Thyroid gland (tissue), 4 donors: Measurements from ENCODE around the gene NXF1.
"Not testable (repeated sequence)": the region's sequence is repeated elsewhere in the genome, so short reads cannot be mapped to it uniquely, and the experiment has no call there.

Experiments
- POLR2A ChIP-seq, 2 donors: fragments of 450-650 bp; IDR thresholded peaks; one replicate each; pipeline ENCODE4 v1.6.1; 2017; ENCODE audit warnings: antibody characterized with exemption in 2 of 2, mild to moderate bottlenecking in 2 of 2, moderate library complexity in 1 of 2
- TF ChIP-seq, protein P1 (sequence below), 6 experiments: fragments of 200-600 bp in 3 of 6; fragments of 450-650 bp in 3 of 6; sonication (generic) in 3 of 6; IDR thresholded peaks; one replicate each; pipeline ENCODE4 v1.5.1; 2016 to 2019; ENCODE audit warnings: antibody characterized with exemption in 6 of 6, mild to moderate bottlenecking in 2 of 6, inconsistent platforms in 1 of 6, moderate library complexity in 1 of 6

DNA sequence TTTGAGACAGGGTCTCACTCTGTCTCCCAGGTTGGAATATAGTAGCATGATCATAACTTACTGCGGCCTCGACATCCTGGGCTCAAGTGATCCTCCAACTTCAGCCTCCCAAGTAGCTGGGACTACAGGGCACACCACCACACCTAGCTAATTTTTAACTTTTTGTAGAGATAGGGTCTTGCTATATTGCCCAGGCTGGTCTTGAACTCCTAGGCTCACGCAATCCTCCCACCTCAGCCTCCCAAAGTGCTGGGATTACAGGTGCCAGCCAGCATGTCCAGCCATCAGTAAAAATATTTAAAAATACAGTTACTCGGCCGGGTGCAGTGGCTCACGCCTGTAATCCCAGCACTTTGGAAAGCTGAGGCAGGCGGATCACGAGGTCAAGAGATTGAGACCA lies 22.9 kb upstream of the NXF1 start:
- TF ChIP-seq, protein P1, sequence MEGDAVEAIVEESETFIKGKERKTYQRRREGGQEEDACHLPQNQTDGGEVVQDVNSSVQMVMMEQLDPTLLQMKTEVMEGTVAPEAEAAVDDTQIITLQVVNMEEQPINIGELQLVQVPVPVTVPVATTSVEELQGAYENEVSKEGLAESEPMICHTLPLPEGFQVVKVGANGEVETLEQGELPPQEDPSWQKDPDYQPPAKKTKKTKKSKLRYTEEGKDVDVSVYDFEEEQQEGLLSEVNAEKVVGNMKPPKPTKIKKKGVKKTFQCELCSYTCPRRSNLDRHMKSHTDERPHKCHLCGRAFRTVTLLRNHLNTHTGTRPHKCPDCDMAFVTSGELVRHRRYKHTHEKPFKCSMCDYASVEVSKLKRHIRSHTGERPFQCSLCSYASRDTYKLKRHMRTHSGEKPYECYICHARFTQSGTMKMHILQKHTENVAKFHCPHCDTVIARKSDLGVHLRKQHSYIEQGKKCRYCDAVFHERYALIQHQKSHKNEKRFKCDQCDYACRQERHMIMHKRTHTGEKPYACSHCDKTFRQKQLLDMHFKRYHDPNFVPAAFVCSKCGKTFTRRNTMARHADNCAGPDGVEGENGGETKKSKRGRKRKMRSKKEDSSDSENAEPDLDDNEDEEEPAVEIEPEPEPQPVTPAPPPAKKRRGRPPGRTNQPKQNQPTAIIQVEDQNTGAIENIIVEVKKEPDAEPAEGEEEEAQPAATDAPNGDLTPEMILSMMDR (IDR thresholded peaks at IDR 0.05): not testable (repeated sequence)
- TF ChIP-seq POLR2A (IDR thresholded peaks at IDR 0.05): not testable (repeated sequence)
